HepG2 (cell line): ENCODE data around the gene SFXN5. TPM values are rescaled to one million over a fixed set of nuclear protein-coding genes. Genes with fewer than 3 reads are reported as not detected.

Experiments
- ASH2L ChIP-seq: fragments of 300-600, 200-600 bp; sonication (generic); IDR thresholded peaks from 2 replicates; pipeline ENCODE4 v1.7.0; 2017; ENCODE audit warnings: low read depth, mild to moderate bottlenecking, moderate library complexity, mixed read lengths, low read length; ENCODE audit not compliant: insufficient read length
- GPN1 ChIP-seq: sonication (generic); formaldehyde crosslinking; IDR thresholded peaks from 2 replicates; pipeline ENCODE4 v1.5.1; 2020; ENCODE audit warnings: missing genetic modification reagents, borderline replicate concordance
- IRF2 ChIP-seq: IDR thresholded peaks from 2 replicates; pipeline ENCODE4 v1.6.1; 2018; ENCODE audit warnings: missing genetic modification reagents, missing compliant biosample characterization
- RFXANK ChIP-seq: IDR thresholded peaks from 2 replicates; pipeline ENCODE4 v1.6.1; 2016
- ZNF30 ChIP-seq: sonication (generic); formaldehyde crosslinking; IDR thresholded peaks from 2 replicates; pipeline ENCODE4 v1.5.0; 2020; ENCODE audit warnings: mild to moderate bottlenecking, missing genetic modification reagents
- ZNF775 ChIP-seq: sonication (generic); formaldehyde crosslinking; IDR thresholded peaks from 2 replicates; pipeline ENCODE4 v1.4.0; 2020; ENCODE audit warnings: missing genetic modification reagents, mild to moderate bottlenecking, moderate library complexity, borderline replicate concordance
- ZNF883 ChIP-seq: sonication (generic); formaldehyde crosslinking; IDR thresholded peaks from 2 replicates; pipeline ENCODE4 v1.5.1; 2020; ENCODE audit warnings: mild to moderate bottlenecking, missing genetic modification reagents; ENCODE audit errors: not compliant biosample characterization
- ZSCAN9 ChIP-seq: IDR thresholded peaks from 2 replicates; pipeline ENCODE4 v1.6.1; 2016; ENCODE audit warnings: borderline replicate concordance
- polyA plus RNA-seq, 8 experiments: library from polyadenylated mRNA; depleted of rRNA in 3 of 8; stranded (reverse) in 7 of 8; unstranded in 1 of 8; fragments of >200 nt; fragmentation: Illumina TruSeq in 4 of 8; extraction: Trizol in 4 of 8; gene quantifications; 2 replicates each; pipeline versions ENCODE4 v1.2.1 to v1.2.3, GENCODE V29; 2011 to 2016; ENCODE audit warnings: low read depth in 4 of 8, missing spikeins in 1 of 8, mixed read lengths in 1 of 8; ENCODE audit not compliant: insufficient read depth in 1 of 8
- total RNA-seq, 5 experiments: library from RNA; depleted of rRNA; stranded (reverse); fragments of >200 nt; fragmentation: Illumina TruSeq; extraction: Trizol; gene quantifications; 2 replicates each; pipeline ENCODE4 v1.2.3, GENCODE V29; 2016; ENCODE audit warnings: low read depth in 1 of 5
- TF ChIP-seq, protein P1 (sequence below): sonication (generic); formaldehyde crosslinking; IDR thresholded peaks from 2 replicates; pipeline ENCODE4 v1.4.0; 2020; ENCODE audit warnings: mild to moderate bottlenecking, missing genetic modification reagents
- TF ChIP-seq, protein P2 (sequence below): sonication (generic); formaldehyde crosslinking; IDR thresholded peaks from 2 replicates; pipeline ENCODE4 v1.5.1; 2020; ENCODE audit warnings: missing genetic modification reagents, mild to moderate bottlenecking, borderline replicate concordance
- TF ChIP-seq, protein P3 (sequence below): sonication (generic); formaldehyde crosslinking; IDR thresholded peaks from 2 replicates; pipeline ENCODE4 v1.5.1; 2020; ENCODE audit warnings: mild to moderate bottlenecking, moderate library complexity, missing genetic modification reagents
- TF ChIP-seq, protein P4 (sequence below): fragments of 450-650 bp; IDR thresholded peaks from 2 replicates; pipeline ENCODE4 v1.6.1; 2017; ENCODE audit warnings: mild to moderate bottlenecking
- TF ChIP-seq, protein P5 (sequence below): IDR thresholded peaks from 2 replicates; pipeline ENCODE4 v1.6.1; 2016; ENCODE audit warnings: low read depth
- TF ChIP-seq, protein P6 (sequence below): sonication (generic); formaldehyde crosslinking; IDR thresholded peaks from 2 replicates; pipeline ENCODE4 v1.8.0; 2022; ENCODE audit warnings: mild to moderate bottlenecking, missing genetic modification reagents, moderate library complexity

The SFXN5 gene
- total and polyA plus RNA-seq, 2 of the 13 experiments (the other 11 are each of a cell fraction or from before 2014, with no cell fraction given), result 34.9 to 37.4 TPM

DNA sequence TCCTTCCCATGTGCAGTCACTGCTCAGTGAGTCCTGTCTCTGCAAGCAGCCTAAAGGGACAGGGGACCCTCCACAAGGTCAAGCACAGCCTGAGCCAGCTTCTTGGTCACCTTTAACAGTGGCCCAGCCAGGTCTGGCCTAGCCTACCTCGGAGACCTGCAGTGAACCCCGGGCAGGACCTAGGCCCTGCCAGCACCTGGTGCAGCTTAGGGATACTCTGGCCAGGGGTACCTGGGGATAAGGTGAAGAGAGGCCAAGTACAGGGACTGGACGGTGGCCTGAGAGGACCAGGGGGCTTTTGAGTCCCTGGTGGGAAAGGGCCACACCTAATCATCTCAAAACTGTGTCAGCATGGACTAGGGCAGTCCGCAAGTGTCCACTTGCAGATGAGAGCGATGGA is 86.4 kb downstream of the SFXN5 start (continued):
- TF ChIP-seq, protein P1, sequence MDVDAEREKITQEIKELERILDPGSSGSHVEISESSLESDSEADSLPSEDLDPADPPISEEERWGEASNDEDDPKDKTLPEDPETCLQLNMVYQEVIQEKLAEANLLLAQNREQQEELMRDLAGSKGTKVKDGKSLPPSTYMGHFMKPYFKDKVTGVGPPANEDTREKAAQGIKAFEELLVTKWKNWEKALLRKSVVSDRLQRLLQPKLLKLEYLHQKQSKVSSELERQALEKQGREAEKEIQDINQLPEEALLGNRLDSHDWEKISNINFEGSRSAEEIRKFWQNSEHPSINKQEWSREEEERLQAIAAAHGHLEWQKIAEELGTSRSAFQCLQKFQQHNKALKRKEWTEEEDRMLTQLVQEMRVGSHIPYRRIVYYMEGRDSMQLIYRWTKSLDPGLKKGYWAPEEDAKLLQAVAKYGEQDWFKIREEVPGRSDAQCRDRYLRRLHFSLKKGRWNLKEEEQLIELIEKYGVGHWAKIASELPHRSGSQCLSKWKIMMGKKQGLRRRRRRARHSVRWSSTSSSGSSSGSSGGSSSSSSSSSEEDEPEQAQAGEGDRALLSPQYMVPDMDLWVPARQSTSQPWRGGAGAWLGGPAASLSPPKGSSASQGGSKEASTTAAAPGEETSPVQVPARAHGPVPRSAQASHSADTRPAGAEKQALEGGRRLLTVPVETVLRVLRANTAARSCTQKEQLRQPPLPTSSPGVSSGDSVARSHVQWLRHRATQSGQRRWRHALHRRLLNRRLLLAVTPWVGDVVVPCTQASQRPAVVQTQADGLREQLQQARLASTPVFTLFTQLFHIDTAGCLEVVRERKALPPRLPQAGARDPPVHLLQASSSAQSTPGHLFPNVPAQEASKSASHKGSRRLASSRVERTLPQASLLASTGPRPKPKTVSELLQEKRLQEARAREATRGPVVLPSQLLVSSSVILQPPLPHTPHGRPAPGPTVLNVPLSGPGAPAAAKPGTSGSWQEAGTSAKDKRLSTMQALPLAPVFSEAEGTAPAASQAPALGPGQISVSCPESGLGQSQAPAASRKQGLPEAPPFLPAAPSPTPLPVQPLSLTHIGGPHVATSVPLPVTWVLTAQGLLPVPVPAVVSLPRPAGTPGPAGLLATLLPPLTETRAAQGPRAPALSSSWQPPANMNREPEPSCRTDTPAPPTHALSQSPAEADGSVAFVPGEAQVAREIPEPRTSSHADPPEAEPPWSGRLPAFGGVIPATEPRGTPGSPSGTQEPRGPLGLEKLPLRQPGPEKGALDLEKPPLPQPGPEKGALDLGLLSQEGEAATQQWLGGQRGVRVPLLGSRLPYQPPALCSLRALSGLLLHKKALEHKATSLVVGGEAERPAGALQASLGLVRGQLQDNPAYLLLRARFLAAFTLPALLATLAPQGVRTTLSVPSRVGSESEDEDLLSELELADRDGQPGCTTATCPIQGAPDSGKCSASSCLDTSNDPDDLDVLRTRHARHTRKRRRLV (CRISPR knock-in tag), result no peak
- TF ChIP-seq, protein P2, sequence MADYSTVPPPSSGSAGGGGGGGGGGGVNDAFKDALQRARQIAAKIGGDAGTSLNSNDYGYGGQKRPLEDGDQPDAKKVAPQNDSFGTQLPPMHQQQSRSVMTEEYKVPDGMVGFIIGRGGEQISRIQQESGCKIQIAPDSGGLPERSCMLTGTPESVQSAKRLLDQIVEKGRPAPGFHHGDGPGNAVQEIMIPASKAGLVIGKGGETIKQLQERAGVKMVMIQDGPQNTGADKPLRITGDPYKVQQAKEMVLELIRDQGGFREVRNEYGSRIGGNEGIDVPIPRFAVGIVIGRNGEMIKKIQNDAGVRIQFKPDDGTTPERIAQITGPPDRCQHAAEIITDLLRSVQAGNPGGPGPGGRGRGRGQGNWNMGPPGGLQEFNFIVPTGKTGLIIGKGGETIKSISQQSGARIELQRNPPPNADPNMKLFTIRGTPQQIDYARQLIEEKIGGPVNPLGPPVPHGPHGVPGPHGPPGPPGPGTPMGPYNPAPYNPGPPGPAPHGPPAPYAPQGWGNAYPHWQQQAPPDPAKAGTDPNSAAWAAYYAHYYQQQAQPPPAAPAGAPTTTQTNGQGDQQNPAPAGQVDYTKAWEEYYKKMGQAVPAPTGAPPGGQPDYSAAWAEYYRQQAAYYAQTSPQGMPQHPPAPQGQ, result no peak
- TF ChIP-seq, protein P3, sequence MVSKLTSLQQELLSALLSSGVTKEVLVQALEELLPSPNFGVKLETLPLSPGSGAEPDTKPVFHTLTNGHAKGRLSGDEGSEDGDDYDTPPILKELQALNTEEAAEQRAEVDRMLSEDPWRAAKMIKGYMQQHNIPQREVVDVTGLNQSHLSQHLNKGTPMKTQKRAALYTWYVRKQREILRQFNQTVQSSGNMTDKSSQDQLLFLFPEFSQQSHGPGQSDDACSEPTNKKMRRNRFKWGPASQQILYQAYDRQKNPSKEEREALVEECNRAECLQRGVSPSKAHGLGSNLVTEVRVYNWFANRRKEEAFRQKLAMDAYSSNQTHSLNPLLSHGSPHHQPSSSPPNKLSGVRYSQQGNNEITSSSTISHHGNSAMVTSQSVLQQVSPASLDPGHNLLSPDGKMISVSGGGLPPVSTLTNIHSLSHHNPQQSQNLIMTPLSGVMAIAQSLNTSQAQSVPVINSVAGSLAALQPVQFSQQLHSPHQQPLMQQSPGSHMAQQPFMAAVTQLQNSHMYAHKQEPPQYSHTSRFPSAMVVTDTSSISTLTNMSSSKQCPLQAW (CRISPR knock-in tag), result no peak
- TF ChIP-seq IRF2 (no peak), GPN1 (CRISPR knock-in tag) (no peak), ZSCAN9 (no peak), ZNF883 (CRISPR knock-in tag) (no peak), ASH2L (no peak), RFXANK (CRISPR knock-in tag) (no peak), ZNF775 (no peak), ZNF30 (CRISPR knock-in tag) (no peak)
- TF ChIP-seq, protein P4, sequence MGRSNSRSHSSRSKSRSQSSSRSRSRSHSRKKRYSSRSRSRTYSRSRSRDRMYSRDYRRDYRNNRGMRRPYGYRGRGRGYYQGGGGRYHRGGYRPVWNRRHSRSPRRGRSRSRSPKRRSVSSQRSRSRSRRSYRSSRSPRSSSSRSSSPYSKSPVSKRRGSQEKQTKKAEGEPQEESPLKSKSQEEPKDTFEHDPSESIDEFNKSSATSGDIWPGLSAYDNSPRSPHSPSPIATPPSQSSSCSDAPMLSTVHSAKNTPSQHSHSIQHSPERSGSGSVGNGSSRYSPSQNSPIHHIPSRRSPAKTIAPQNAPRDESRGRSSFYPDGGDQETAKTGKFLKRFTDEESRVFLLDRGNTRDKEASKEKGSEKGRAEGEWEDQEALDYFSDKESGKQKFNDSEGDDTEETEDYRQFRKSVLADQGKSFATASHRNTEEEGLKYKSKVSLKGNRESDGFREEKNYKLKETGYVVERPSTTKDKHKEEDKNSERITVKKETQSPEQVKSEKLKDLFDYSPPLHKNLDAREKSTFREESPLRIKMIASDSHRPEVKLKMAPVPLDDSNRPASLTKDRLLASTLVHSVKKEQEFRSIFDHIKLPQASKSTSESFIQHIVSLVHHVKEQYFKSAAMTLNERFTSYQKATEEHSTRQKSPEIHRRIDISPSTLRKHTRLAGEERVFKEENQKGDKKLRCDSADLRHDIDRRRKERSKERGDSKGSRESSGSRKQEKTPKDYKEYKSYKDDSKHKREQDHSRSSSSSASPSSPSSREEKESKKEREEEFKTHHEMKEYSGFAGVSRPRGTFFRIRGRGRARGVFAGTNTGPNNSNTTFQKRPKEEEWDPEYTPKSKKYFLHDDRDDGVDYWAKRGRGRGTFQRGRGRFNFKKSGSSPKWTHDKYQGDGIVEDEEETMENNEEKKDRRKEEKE, result no peak
- TF ChIP-seq, protein P5, sequence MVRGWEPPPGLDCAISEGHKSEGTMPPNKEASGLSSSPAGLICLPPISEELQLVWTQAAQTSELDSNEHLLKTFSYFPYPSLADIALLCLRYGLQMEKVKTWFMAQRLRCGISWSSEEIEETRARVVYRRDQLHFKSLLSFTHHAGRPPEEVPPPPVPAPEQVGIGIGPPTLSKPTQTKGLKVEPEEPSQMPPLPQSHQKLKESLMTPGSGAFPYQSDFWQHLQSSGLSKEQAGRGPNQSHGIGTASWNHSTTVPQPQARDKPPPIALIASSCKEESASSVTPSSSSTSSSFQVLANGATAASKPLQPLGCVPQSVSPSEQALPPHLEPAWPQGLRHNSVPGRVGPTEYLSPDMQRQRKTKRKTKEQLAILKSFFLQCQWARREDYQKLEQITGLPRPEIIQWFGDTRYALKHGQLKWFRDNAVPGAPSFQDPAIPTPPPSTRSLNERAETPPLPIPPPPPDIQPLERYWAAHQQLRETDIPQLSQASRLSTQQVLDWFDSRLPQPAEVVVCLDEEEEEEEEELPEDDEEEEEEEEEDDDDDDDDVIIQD, result no peak
- TF ChIP-seq, protein P6, sequence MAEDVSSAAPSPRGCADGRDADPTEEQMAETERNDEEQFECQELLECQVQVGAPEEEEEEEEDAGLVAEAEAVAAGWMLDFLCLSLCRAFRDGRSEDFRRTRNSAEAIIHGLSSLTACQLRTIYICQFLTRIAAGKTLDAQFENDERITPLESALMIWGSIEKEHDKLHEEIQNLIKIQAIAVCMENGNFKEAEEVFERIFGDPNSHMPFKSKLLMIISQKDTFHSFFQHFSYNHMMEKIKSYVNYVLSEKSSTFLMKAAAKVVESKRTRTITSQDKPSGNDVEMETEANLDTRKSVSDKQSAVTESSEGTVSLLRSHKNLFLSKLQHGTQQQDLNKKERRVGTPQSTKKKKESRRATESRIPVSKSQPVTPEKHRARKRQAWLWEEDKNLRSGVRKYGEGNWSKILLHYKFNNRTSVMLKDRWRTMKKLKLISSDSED (CRISPR knock-in tag), result no peak
- TF ChIP-seq, all 625 proteins: peak for 0
